ENCODE measurements around the gene SMCO2. TPM values are rescaled to one million over a fixed set of nuclear protein-coding genes. Genes with fewer than 3 reads are reported as not detected.

SMCO2 gene
- total and polyA plus RNA-seq, 2 of the 13 experiments (the other 11 are each of a cell fraction or from before 2014, with no cell fraction given): 0.15 TPM; not detected in 1

- TF ChIP-seq ZSCAN21 (CRISPR knock-in tag; IDR thresholded peaks at IDR 0.05; ENCODE audit: borderline replicate concordance) (peak; percentile 84; the same call in 1 of the 2 replicates), ZNF317 (CRISPR knock-in tag; IDR thresholded peaks at IDR 0.05) (peak; percentile 91), SAP130 (CRISPR knock-in tag; IDR thresholded peaks at IDR 0.05; ENCODE audit: low read depth) (peak; percentile 93), MXD3 (CRISPR knock-in tag; IDR thresholded peaks at IDR 0.05) (no peak), ONECUT2 (CRISPR knock-in tag; IDR thresholded peaks at IDR 0.05) (no peak), NAIF1 (CRISPR knock-in tag; IDR thresholded peaks at IDR 0.05; ENCODE audit: borderline replicate concordance) (peak; percentile 51; the same call in 1 of the 2 replicates), CCDC6 (CRISPR knock-in tag; IDR thresholded peaks at IDR 0.05) (peak; percentile 97), JUND (CRISPR knock-in tag; IDR thresholded peaks at IDR 0.05) (peak; percentile 70; the same call in 1 of the 2 replicates), ZNF224 (CRISPR knock-in tag; IDR thresholded peaks at IDR 0.05) (no peak; the same call in 1 of the 2 replicates), ZNF615 (CRISPR knock-in tag; IDR thresholded peaks at IDR 0.05; ENCODE audit: borderline replicate concordance) (no peak), KDM1A (CRISPR knock-in tag; IDR thresholded peaks at IDR 0.05) (0 out of 2 replicates have a peak, but pooled peaks have one; percentile 42), BRD4 (CRISPR knock-in tag; IDR thresholded peaks at IDR 0.05) (no peak), TEF (CRISPR knock-in tag; IDR thresholded peaks at IDR 0.05) (peak; percentile 96; the same call in 1 of the 2 replicates), ZFP82 (CRISPR knock-in tag; IDR thresholded peaks at IDR 0.05; ENCODE audit: borderline replicate concordance) (0 out of 2 replicates have a peak, but pooled peaks have one; percentile 70), HBP1 (CRISPR knock-in tag; IDR thresholded peaks at IDR 0.05; ENCODE audit: low read depth) (peak; percentile 93; the same call in 1 of the 2 replicates), ZNF282 (IDR thresholded peaks at IDR 0.05; ENCODE audit: partially characterized antibody) (no peak), ZNF879 (CRISPR knock-in tag; IDR thresholded peaks at IDR 0.05) (no peak), ZBTB4 (CRISPR knock-in tag; IDR thresholded peaks at IDR 0.05; ENCODE audit: borderline replicate concordance) (peak; percentile 82; the same call in 1 of the 2 replicates), ZNF660 (CRISPR knock-in tag; IDR thresholded peaks at IDR 0.05; ENCODE audit: borderline replicate concordance, low read depth) (no peak), GPBP1L1 (CRISPR knock-in tag; IDR thresholded peaks at IDR 0.05) (no peak), ZBTB7B (CRISPR knock-in tag; IDR thresholded peaks at IDR 0.05) (peak; percentile 98), ZNF564 (CRISPR knock-in tag; IDR thresholded peaks at IDR 0.05) (peak; percentile 85)
Observed at GRCh38 chr12:27549801-27550652, 103.5 kb downstream of the SMCO2 start (continued).

All from HepG2 (cell line).